Coronary artery (tissue), 2 donors: ENCODE results near the gene NRARP.

Experiments
- DNase-seq: peaks from one replicate; pipeline ENCODE4 v3.0.0-alpha.2; 2017; ENCODE audit warnings: low spot score
- H3K27ac ChIP-seq, 2 donors: fragments of 200-600 bp; sonication (generic); one replicate each; pipeline ENCODE4 v1.5.1; 2016 to 2019
- H3K4me3 ChIP-seq: fragments of 200-600 bp; sonication (generic); 2 replicates; pipeline ENCODE4 v1.5.1; 2016; ENCODE audit warnings: mild to moderate bottlenecking, moderate library complexity
- TF ChIP-seq, protein P1 (sequence below): fragments of 200-600 bp; sonication (generic); IDR thresholded peaks from one replicate; pipeline ENCODE4 v1.5.1; 2019; ENCODE audit warnings: antibody characterized with exemption

The NRARP gene, protein sequence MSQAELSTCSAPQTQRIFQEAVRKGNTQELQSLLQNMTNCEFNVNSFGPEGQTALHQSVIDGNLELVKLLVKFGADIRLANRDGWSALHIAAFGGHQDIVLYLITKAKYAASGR

DNA sequence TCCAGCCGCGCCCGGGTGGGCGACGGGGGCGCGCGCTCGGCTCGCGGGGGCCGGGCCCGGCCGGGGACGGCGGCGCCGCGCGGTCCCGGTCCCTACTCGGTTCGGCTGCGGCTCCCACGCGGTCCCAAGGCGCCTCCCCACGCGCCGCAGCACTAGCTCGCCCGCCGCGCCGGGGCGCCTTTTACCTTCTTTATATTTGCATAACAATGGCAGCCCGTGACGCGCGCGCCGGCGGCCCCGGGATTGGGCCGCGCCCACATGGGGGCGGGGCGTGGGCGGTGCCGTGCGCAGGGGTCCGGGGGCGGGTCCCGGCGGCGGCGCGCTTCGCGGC is at the start of gene NRARP:
TSS of gene NRARP (minus strand) at position 154 of the 331 bp plus-strand sequence. CDS start 343 bp downstream, outside the sequence.
- peak within 1 kb of the TSS; percentile 17 to 80 for H3K27ac ChIP-seq
- DNase-seq, result no peak
- peak within 1 kb of the TSS; percentile 69 for H3K4me3 ChIP-seq
- TF ChIP-seq, protein P1, sequence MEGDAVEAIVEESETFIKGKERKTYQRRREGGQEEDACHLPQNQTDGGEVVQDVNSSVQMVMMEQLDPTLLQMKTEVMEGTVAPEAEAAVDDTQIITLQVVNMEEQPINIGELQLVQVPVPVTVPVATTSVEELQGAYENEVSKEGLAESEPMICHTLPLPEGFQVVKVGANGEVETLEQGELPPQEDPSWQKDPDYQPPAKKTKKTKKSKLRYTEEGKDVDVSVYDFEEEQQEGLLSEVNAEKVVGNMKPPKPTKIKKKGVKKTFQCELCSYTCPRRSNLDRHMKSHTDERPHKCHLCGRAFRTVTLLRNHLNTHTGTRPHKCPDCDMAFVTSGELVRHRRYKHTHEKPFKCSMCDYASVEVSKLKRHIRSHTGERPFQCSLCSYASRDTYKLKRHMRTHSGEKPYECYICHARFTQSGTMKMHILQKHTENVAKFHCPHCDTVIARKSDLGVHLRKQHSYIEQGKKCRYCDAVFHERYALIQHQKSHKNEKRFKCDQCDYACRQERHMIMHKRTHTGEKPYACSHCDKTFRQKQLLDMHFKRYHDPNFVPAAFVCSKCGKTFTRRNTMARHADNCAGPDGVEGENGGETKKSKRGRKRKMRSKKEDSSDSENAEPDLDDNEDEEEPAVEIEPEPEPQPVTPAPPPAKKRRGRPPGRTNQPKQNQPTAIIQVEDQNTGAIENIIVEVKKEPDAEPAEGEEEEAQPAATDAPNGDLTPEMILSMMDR, result no peak

DNA sequence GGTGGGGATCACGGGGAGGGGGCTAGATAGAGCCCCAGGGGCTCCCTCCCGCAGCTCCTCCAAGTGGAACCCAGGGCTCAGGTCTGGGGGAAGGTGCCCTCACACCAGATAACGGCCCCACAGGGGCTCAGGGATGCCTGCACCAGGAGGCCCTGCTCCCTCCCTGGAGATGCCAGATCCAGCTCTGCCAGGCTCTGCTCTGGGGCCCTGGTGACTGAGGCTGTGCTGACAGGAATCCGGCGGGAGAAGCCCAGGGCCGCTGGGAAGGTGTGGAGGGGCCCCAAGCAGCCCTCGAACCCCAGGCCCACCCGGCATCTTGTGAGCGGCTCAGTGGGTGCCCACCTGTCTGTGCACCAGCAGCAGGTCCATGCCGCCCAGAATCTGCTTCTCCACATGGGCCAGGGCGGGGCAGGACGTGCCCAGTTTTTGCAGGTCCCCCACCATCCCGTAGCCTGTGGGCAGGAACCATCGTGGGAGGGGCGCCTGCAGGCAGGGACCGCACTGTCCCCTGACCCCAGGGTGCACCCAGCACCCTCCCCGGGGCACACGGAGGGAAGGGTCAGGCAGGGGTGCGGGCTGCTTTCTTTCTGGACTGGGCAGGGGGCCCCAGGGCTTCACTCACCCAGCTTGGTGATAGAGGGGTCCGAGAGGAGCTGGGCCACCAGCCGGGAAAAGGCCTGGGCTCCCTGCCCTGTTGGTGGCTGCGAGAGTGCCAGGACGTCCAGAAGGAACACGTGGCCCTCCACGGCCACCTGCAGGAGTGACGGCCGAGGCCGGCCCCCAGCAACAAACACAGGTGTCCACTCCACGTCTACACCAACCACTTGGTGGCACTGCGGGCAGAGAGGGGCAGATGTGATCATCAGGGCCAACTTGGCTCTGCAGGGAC is 48.9 kb upstream of the NRARP start:
- TF ChIP-seq, protein P1, result no peak
- no peak for DNase-seq
- H3K27ac ChIP-seq, result no peak overlapping the region
- no peak overlapping the region for H3K4me3 ChIP-seq

DNA sequence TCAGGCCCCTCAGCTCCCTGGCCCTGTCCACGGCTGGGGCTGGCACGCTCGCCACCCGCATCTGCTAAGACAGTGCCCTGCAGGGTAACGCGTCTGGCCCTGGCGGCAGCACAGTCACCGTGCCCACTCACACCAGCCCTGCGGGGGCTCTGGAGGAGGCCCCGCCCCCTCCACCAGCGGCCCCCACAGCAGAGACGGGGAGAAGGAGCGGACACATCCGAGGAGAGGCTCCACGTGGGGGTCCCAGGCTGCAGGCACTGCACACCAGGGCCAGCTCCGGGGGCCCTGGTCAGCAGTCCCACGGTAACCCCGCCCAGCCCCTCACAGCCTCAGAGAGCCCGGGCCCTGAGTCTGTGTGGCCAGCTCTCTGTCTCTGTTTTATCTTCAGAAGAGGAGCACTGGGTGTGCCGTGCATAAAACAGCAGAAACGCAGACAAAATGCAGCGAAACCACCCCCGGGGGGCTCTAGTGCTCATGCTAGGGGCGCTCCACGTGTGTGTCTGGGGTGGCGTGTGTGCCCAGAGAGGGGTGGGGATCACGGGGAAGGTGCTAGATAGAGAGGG is 47.5 kb upstream of the NRARP start:
- Histone ChIP-seq H3K4me3 (no peak overlapping the region), H3K27ac (no peak overlapping the region)
- TF ChIP-seq, protein P1, result no peak
- no peak for DNase-seq

DNA sequence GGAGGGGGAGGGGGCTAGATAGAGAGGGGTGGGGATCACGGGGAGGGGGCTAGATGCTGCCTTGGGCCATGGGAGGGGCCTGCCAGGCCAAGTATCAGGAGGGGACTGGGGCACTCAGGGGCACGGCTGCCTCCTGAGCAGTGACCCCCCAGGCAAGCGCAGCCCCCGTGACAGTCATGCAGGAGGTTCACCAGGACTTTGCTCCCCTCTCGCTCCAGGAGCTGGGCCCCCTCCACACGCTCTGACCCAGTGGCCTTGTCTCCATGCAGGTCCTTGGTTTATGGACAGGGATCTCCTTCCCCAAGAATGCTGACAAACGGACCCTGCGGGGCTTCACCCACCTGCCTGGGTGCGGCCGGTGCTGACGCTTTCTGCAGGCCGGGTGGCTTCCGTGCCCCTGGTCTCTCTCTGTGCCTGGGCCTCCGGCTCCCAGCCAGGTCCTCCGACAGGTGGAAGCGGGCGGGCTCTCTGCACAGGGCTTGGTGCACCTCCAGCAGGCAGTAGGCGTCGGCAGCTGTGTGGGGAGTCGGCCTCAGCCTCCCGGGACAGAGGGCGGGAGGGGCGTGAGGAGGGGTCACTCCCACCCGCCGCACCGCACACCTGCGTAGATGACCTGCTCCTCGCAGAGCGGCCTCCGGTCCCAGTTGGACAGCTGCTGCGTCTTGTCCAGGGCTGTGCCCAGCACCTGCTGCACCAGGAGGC is 46.8 kb upstream of the NRARP start:
- no peak overlapping the region for H3K4me3 ChIP-seq
- no peak overlapping the region for H3K27ac ChIP-seq
- no peak for DNase-seq
- TF ChIP-seq, protein P1, result no peak

DNA sequence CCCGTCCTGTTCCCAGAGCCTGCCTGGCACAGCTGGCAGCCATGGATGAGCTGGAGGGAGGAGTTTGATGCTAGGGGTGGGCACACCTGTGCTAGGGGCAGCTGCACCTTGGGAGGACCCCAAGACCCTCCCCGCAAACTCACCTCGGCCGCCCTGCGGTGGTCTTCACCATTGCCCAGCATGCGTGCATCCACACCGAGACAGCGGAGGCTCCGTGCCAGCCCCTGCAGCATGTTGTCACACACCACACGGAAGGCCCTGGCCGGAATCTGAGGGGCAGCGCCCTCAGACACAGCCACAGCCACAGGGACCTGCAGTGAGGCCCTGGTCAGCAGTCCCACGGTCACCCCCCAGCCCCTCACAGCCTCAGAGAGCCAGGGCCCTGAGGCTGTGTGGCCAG is 45.9 kb upstream of the NRARP start:
- TF ChIP-seq, protein P1, result no peak
- DNase-seq, result no peak
- no peak overlapping the region for H3K4me3 ChIP-seq
- H3K27ac ChIP-seq, result no peak overlapping the region

DNA sequence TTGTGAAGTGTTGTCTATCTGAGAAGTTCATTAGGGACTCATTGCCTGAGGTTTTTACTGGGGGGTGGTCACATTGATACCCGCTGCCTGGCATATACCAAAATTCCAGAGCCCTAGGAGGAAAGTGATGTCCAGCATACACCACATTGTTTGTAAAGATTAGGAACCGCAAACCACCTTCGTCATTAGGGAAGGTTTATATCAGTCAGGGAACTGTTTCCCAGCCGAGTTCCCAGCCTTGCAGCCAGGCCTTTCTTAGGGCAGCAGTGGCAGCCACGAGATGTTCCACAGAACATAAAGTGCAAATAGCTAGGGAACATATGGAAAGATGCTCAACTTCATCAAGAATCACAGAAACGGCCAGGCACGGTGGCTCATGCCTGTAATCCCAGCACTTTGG is 40.4 kb upstream of the NRARP start:
- DNase-seq, result no peak
- Histone ChIP-seq H3K4me3 (no peak overlapping the region), H3K27ac (no peak overlapping the region)
- TF ChIP-seq, protein P1, result no peak
